Measurements from ENCODE around the gene COX4I1.

DNA sequence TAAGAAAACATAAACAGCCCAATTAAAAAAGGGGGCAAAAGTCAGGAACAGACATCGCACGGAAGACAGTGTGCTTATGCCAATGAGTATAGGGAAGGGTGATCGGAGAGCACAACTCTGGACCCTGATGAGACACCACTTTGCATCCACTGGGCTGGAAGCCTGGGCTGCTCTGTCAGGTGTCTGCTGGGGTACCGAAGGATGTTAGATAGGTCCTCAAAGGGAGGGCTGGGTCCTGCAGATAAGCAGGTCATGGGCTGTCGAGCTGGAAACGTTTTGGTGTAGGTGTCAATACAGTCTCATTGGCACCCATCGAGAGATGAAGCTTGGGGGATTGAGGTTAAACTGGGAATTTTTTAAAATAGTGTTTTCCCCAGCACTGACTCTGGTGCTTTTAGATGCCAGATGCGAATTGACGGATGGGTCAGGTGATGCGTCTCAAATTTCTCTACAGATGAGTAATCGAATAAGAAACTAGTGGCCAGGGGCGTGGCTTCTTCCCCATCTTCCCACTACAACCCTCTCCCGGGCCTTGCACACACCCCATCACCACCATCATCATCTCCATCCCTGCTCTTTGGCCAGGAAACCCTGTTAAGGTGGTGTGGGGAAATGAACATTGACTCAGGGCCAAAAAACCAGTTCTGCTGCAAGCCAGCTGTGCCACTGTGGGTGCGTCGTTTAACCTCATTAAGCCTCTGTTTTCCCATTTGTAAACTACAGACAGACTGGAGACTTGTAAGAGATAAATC, 51.7 kb downstream of the COX4I1 start:
- TF ChIP-seq, protein P1, sequence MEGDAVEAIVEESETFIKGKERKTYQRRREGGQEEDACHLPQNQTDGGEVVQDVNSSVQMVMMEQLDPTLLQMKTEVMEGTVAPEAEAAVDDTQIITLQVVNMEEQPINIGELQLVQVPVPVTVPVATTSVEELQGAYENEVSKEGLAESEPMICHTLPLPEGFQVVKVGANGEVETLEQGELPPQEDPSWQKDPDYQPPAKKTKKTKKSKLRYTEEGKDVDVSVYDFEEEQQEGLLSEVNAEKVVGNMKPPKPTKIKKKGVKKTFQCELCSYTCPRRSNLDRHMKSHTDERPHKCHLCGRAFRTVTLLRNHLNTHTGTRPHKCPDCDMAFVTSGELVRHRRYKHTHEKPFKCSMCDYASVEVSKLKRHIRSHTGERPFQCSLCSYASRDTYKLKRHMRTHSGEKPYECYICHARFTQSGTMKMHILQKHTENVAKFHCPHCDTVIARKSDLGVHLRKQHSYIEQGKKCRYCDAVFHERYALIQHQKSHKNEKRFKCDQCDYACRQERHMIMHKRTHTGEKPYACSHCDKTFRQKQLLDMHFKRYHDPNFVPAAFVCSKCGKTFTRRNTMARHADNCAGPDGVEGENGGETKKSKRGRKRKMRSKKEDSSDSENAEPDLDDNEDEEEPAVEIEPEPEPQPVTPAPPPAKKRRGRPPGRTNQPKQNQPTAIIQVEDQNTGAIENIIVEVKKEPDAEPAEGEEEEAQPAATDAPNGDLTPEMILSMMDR (IDR thresholded peaks at IDR 0.05; ENCODE audit: insufficient read depth, low read depth, low read length), result no peak
- no peak for TF ChIP-seq EZH2 (IDR thresholded peaks at IDR 0.05; ENCODE audit: insufficient read depth, low read length)

All from astrocyte (in vitro differentiated cells and primary cell).